Type B pancreatic cell (in vitro differentiated cells): ENCODE data around the gene COL20A1. TPM values are rescaled to one million over a fixed set of nuclear protein-coding genes. Genes with fewer than 3 reads are reported as not detected.

Source experiments
- DNase-seq: peaks from one replicate; pipeline ENCODE4 v3.0.0; 2021; ENCODE audit warnings: mixed read lengths; ENCODE audit not compliant: unreplicated experiment; ENCODE audit errors: extremely low spot score
- H3K27ac Mint-ChIP-seq: 2 replicates; pipeline ENCODE4 v1.8.0; 2021; ENCODE audit warnings: mild to moderate bottlenecking, mixed read lengths
- H3K27me3 Mint-ChIP-seq: 2 replicates; pipeline ENCODE4 v1.8.0; 2021; ENCODE audit warnings: mixed read lengths
- H3K36me3 Mint-ChIP-seq: 2 replicates; pipeline ENCODE4 v1.8.0; 2021; ENCODE audit warnings: mixed read lengths
- H3K4me1 Mint-ChIP-seq: one replicate; pipeline ENCODE4 v1.8.0; 2021; ENCODE audit warnings: mixed read lengths; ENCODE audit not compliant: unreplicated experiment
- H3K4me3 Mint-ChIP-seq: 2 replicates; pipeline ENCODE4 v1.8.0; 2021; ENCODE audit warnings: mild to moderate bottlenecking, mixed read lengths
- H3K9me3 Mint-ChIP-seq: 2 replicates; pipeline ENCODE4 v1.8.0; 2021; ENCODE audit warnings: mixed read lengths
- CTCF ChIP-seq: fragments of 200-600 bp; sonication (generic); conservative IDR thresholded peaks from 2 replicates; pipeline ENCODE4 v1.5.0; 2021; ENCODE audit warnings: antibody characterized with exemption, mild to moderate bottlenecking
- total RNA-seq: library from RNA; stranded (reverse); gene quantifications from 2 replicates; pipeline ENCODE4 v1.2.1, GENCODE V29; 2021; ENCODE audit warnings: low replicate concordance

The COL20A1 gene
- total RNA-seq, 1 donor from 2014 or later, result 0.36 TPM

- no peaks in the 10 kb centered on the region for H3K27me3 Mint-ChIP-seq
- no peaks in the 10 kb centered on the region for H3K36me3 Mint-ChIP-seq
- H3K4me3 Mint-ChIP-seq, result no peak overlapping the region
- TF ChIP-seq CTCF, result no peak
- H3K4me1 Mint-ChIP-seq, result peaks cover 17% of the 10 kb centered on the region
- DNase-seq, result no peak
- no peaks in the 10 kb centered on the region for H3K9me3 Mint-ChIP-seq
- H3K27ac Mint-ChIP-seq, result no peak overlapping the region
These were observed 16.0 kb upstream of the COL20A1 start for GRCh38 chr20:63276956-63277355.

GRCh38 chr20:63277466-63278272 is 15.3 kb upstream of the COL20A1 start:
- no peaks in the 10 kb centered on the region for H3K27me3 Mint-ChIP-seq
- TF ChIP-seq CTCF, result no peak
- H3K9me3 Mint-ChIP-seq, result no peaks in the 10 kb centered on the region
- H3K36me3 Mint-ChIP-seq, result no peaks in the 10 kb centered on the region
- H3K4me1 Mint-ChIP-seq, result peaks cover 17% of the 10 kb centered on the region
- DNase-seq, result no peak
- no peak overlapping the region for H3K4me3 Mint-ChIP-seq
- H3K27ac Mint-ChIP-seq, result no peak overlapping the region

- no peak for TF ChIP-seq CTCF
- Mint-ChIP-seq H3K4me1 (peaks cover 13% of the 10 kb centered on the region), H3K27ac (no peak overlapping the region), H3K4me3 (no peak overlapping the region), H3K9me3 (no peaks in the 10 kb centered on the region), H3K36me3 (no peaks in the 10 kb centered on the region), H3K27me3 (no peaks in the 10 kb centered on the region)
- no peak for DNase-seq
These were observed 14.3 kb upstream of the COL20A1 start for GRCh38 chr20:63278661-63279060.

GRCh38 chr20:63279931-63280330 is 13.1 kb upstream of the COL20A1 start:
- Mint-ChIP-seq H3K4me1 (peaks cover 5% of the 10 kb centered on the region), H3K4me3 (no peak overlapping the region), H3K9me3 (no peaks in the 10 kb centered on the region), H3K36me3 (no peaks in the 10 kb centered on the region), H3K27me3 (no peaks in the 10 kb centered on the region), H3K27ac (no peak overlapping the region)
- TF ChIP-seq CTCF, result no peak
- DNase-seq, result no peak

GRCh38 chr20:63280371-63280770 is 12.6 kb upstream of the COL20A1 start:
- peaks cover under 1% of the 10 kb centered on the region for H3K4me1 Mint-ChIP-seq
- no peak for TF ChIP-seq CTCF
- no peak overlapping the region for H3K4me3 Mint-ChIP-seq
- DNase-seq, result no peak
- no peaks in the 10 kb centered on the region for H3K9me3 Mint-ChIP-seq
- H3K27ac Mint-ChIP-seq, result no peak overlapping the region
- no peaks in the 10 kb centered on the region for H3K27me3 Mint-ChIP-seq
- H3K36me3 Mint-ChIP-seq, result no peaks in the 10 kb centered on the region
